HEK293 (cell line): ENCODE data around the gene CCDC136.

Experiments
- GFI1B ChIP-seq: fragments of 450-650 bp; formaldehyde crosslinking; IDR thresholded peaks from 2 replicates; pipeline ENCODE4 v1.5.1; 2016; ENCODE audit warnings: missing biosample characterization, missing genetic modification characterization
- GLIS2 ChIP-seq: fragments of 450-650 bp; formaldehyde crosslinking; IDR thresholded peaks from 2 replicates; pipeline ENCODE4 v1.5.1; 2016; ENCODE audit warnings: missing biosample characterization, missing genetic modification characterization
- KLF10 ChIP-seq: fragments of 450-650 bp; IDR thresholded peaks from 2 replicates; pipeline ENCODE4 v1.5.1; 2018; ENCODE audit warnings: missing biosample characterization, mild to moderate bottlenecking, missing genetic modification characterization
- KLF16 ChIP-seq: fragments of 450-650 bp; formaldehyde crosslinking; IDR thresholded peaks from 2 replicates; pipeline ENCODE4 v1.5.1; 2017; ENCODE audit warnings: missing biosample characterization, missing genetic modification characterization
- KLF17 ChIP-seq: fragments of 450-650 bp; formaldehyde crosslinking; IDR thresholded peaks from 2 replicates; pipeline ENCODE4 v1.5.1; 2016; ENCODE audit warnings: missing biosample characterization, missing genetic modification characterization
- KLF8 ChIP-seq: fragments of 450-650 bp; formaldehyde crosslinking; IDR thresholded peaks from 2 replicates; pipeline ENCODE4 v1.5.1; 2016; ENCODE audit warnings: missing biosample characterization, missing genetic modification characterization
- MYNN ChIP-seq: fragments of 450-650 bp; formaldehyde crosslinking; IDR thresholded peaks from 2 replicates; pipeline ENCODE4 v1.5.1; 2016; ENCODE audit warnings: missing biosample characterization, missing genetic modification characterization, borderline replicate concordance
- SP7 ChIP-seq: fragments of 450-650 bp; formaldehyde crosslinking; IDR thresholded peaks from 2 replicates; pipeline ENCODE4 v1.5.1; 2016; ENCODE audit warnings: missing biosample characterization, missing genetic modification characterization
- WT1 ChIP-seq: fragments of 450-650 bp; formaldehyde crosslinking; IDR thresholded peaks from 2 replicates; pipeline ENCODE4 v1.5.1; 2016; ENCODE audit warnings: missing biosample characterization, missing genetic modification characterization
- ZBTB6 ChIP-seq: fragments of 450-650 bp; formaldehyde crosslinking; IDR thresholded peaks from 2 replicates; pipeline ENCODE4 v1.5.1; 2017; ENCODE audit warnings: missing biosample characterization, missing genetic modification characterization
- ZEB2 ChIP-seq: fragments of 450-650 bp; formaldehyde crosslinking; IDR thresholded peaks from 2 replicates; pipeline ENCODE4 v1.5.1; 2016; ENCODE audit warnings: missing biosample characterization, missing genetic modification characterization
- ZFP37 ChIP-seq: fragments of 450-650 bp; formaldehyde crosslinking; IDR thresholded peaks from 2 replicates; pipeline ENCODE4 v1.5.1; 2016; ENCODE audit warnings: missing biosample characterization, missing genetic modification characterization
- ZNF10 ChIP-seq: fragments of 450-650 bp; formaldehyde crosslinking; IDR thresholded peaks from 2 replicates; pipeline ENCODE4 v1.5.1; 2017; ENCODE audit warnings: missing biosample characterization, missing genetic modification characterization
- ZNF112 ChIP-seq: fragments of 450-650 bp; formaldehyde crosslinking; IDR thresholded peaks from 2 replicates; pipeline ENCODE4 v1.5.0; 2017; ENCODE audit warnings: missing biosample characterization, missing genetic modification characterization
- ZNF132 ChIP-seq: fragments of 450-650 bp; formaldehyde crosslinking; IDR thresholded peaks from 2 replicates; pipeline ENCODE4 v1.5.1; 2017; ENCODE audit warnings: missing biosample characterization, missing genetic modification characterization, borderline replicate concordance
- ZNF138 ChIP-seq: fragments of 450-650 bp; formaldehyde crosslinking; IDR thresholded peaks from 2 replicates; pipeline ENCODE4 v1.5.1; 2016; ENCODE audit warnings: missing biosample characterization, missing genetic modification characterization, borderline replicate concordance
- ZNF140 ChIP-seq: fragments of 450-650 bp; formaldehyde crosslinking; IDR thresholded peaks from 2 replicates; pipeline ENCODE4 v1.5.1; 2016; ENCODE audit warnings: missing biosample characterization, missing genetic modification characterization
- ZNF148 ChIP-seq: fragments of 450-650 bp; formaldehyde crosslinking; IDR thresholded peaks from 2 replicates; pipeline ENCODE4 v1.5.0; 2017; ENCODE audit warnings: missing biosample characterization, missing genetic modification characterization, borderline replicate concordance
- ZNF155 ChIP-seq: fragments of 450-650 bp; formaldehyde crosslinking; IDR thresholded peaks from 2 replicates; pipeline ENCODE4 v1.5.1; 2016; ENCODE audit warnings: missing biosample characterization, missing genetic modification characterization
- ZNF19 ChIP-seq: fragments of 450-650 bp; formaldehyde crosslinking; IDR thresholded peaks from 2 replicates; pipeline ENCODE4; 2016; ENCODE audit warnings: missing biosample characterization, missing genetic modification characterization, low read depth
- ZNF2 ChIP-seq: fragments of 450-650 bp; formaldehyde crosslinking; IDR thresholded peaks from 2 replicates; pipeline ENCODE4 v1.5.1; 2016; ENCODE audit warnings: missing biosample characterization, missing genetic modification characterization
- ZNF292 ChIP-seq: fragments of 450-650 bp; formaldehyde crosslinking; IDR thresholded peaks from 2 replicates; pipeline ENCODE4 v1.5.1; 2016; ENCODE audit warnings: low read depth, missing biosample characterization, missing genetic modification characterization, borderline replicate concordance
- ZNF48 ChIP-seq: fragments of 450-650 bp; formaldehyde crosslinking; IDR thresholded peaks from 2 replicates; pipeline ENCODE4 v1.5.1; 2016; ENCODE audit warnings: missing biosample characterization, missing genetic modification characterization
- ZNF514 ChIP-seq: fragments of 450-650 bp; formaldehyde crosslinking; IDR thresholded peaks from 2 replicates; pipeline ENCODE4 v1.5.1; 2016; ENCODE audit warnings: missing biosample characterization, missing genetic modification characterization
- ZNF626 ChIP-seq: fragments of 450-650 bp; sonication (Bioruptor Pico); formaldehyde crosslinking; IDR thresholded peaks from 2 replicates; pipeline ENCODE4 v1.5.1; 2018; ENCODE audit warnings: missing biosample characterization, missing genetic modification characterization, inconsistent platforms
- ZNF654 ChIP-seq: fragments of 450-650 bp; formaldehyde crosslinking; IDR thresholded peaks from 2 replicates; pipeline ENCODE4 v1.5.1; 2016; ENCODE audit warnings: low read depth, missing biosample characterization, missing genetic modification characterization
- ZNF768 ChIP-seq: fragments of 450-650 bp; formaldehyde crosslinking; IDR thresholded peaks from 2 replicates; pipeline ENCODE4 v1.5.1; 2018; ENCODE audit warnings: missing biosample characterization, mild to moderate bottlenecking, missing genetic modification characterization
- ZNF776 ChIP-seq: fragments of 450-650 bp; formaldehyde crosslinking; IDR thresholded peaks from 2 replicates; pipeline ENCODE4 v1.5.0; 2017; ENCODE audit warnings: missing biosample characterization, missing genetic modification characterization, borderline replicate concordance
- ZNF843 ChIP-seq: fragments of 450-650 bp; formaldehyde crosslinking; IDR thresholded peaks from 2 replicates; pipeline ENCODE4 v1.5.1; 2016; ENCODE audit warnings: missing biosample characterization, missing genetic modification characterization
- ZSCAN18 ChIP-seq: fragments of 450-650 bp; formaldehyde crosslinking; IDR thresholded peaks from 2 replicates; pipeline ENCODE4 v1.5.1; 2016; ENCODE audit warnings: missing biosample characterization, missing genetic modification characterization
- TF ChIP-seq, protein P1 (sequence below): fragments of 450-650 bp; formaldehyde crosslinking; IDR thresholded peaks from 2 replicates; pipeline ENCODE4 v1.5.1; 2016; ENCODE audit warnings: missing biosample characterization, missing genetic modification characterization

The CCDC136 gene

DNA sequence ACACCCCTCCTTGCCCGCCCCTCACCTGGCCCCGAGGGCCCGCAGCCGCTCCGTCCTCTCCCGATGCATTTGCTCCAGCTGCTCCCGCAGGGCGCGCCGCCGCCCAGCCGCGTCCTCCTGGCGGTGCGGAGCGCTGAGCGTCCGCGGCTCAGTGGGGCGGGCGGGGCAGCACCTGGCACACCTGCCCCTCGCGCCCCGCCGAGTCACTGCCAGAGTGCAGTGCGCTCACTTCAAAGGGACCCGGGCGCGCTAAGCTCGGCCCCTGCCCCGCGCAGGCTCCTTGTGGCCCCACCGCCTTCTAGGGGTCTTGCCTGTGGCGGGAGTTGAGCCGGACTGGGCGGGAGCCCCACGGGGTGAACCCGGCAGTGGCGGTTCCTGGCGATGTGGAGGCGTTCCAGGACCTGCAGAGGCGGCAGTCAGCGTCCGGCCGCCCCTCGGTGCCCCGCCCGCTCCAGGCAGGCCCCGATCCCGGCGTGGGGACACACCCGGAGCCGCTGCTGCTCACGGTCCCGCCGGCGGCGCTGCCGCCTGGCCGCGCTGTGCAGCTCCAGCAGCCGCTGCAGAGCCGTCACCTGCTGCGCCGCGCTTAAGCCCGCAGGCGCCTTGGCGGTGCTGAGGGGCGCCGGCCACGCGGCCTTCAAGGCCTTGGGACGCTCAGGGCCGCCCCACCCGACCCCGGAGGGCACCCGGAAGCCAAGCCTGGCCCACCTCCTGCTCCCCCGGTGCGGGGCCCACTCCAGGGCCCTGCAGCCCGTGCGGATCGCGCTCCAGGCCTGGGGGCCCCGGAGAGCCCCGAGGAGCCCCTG, 77.6 kb downstream of the CCDC136 start (continued):
- TF ChIP-seq, protein P1, sequence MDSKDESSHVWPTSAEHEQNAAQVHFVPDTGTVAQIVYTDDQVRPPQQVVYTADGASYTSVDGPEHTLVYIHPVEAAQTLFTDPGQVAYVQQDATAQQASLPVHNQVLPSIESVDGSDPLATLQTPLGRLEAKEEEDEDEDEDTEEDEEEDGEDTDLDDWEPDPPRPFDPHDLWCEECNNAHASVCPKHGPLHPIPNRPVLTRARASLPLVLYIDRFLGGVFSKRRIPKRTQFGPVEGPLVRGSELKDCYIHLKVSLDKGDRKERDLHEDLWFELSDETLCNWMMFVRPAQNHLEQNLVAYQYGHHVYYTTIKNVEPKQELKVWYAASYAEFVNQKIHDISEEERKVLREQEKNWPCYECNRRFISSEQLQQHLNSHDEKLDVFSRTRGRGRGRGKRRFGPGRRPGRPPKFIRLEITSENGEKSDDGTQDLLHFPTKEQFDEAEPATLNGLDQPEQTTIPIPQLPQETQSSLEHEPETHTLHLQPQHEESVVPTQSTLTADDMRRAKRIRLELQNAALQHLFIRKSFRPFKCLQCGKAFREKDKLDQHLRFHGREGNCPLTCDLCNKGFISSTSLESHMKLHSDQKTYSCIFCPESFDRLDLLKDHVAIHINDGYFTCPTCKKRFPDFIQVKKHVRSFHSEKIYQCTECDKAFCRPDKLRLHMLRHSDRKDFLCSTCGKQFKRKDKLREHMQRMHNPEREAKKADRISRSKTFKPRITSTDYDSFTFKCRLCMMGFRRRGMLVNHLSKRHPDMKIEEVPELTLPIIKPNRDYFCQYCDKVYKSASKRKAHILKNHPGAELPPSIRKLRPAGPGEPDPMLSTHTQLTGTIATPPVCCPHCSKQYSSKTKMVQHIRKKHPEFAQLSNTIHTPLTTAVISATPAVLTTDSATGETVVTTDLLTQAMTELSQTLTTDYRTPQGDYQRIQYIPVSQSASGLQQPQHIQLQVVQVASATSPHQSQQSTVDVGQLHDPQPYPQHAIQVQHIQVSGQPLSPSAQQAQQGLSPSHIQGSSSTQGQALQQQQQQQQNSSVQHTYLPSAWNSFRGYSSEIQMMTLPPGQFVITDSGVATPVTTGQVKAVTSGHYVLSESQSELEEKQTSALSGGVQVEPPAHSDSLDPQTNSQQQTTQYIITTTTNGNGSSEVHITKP (tag by site-specific recombination): no peak
- TF ChIP-seq ZNF140 (tag by site-specific recombination) (no peak), ZFP37 (tag by site-specific recombination) (no peak), GFI1B (no peak), KLF10 (no peak), ZNF132 (no peak), SP7 (0 out of 2 replicates have a peak, but pooled peaks have one; percentile 27), KLF17 (tag by site-specific recombination) (peak; percentile 80; the same call in 1 of the 2 replicates), ZSCAN18 (tag by site-specific recombination) (no peak), ZBTB6 (tag by site-specific recombination) (peak; percentile 83; the same call in 1 of the 2 replicates), ZEB2 (tag by site-specific recombination) (0 out of 2 replicates have a peak, but pooled peaks have one; percentile 29), ZNF776 (no peak), ZNF48 (tag by site-specific recombination) (no peak), WT1 (tag by site-specific recombination) (no peak), ZNF138 (no peak), ZNF654 (no peak), ZNF2 (0 out of 2 replicates have a peak, but pooled peaks have one; percentile 29), KLF16 (tag by site-specific recombination) (0 out of 2 replicates have a peak, but pooled peaks have one; percentile 37), GLIS2 (tag by site-specific recombination) (peak; percentile 89), ZNF292 (tag by site-specific recombination) (no peak), ZNF112 (no peak), ZNF19 (tag by site-specific recombination) (no peak), KLF8 (tag by site-specific recombination) (peak; percentile 79), ZNF148 (tag by site-specific recombination) (no peak), ZNF843 (tag by site-specific recombination) (no peak), ZNF155 (tag by site-specific recombination) (no peak), ZNF626 (tag by site-specific recombination) (no peak), ZNF768 (tag by site-specific recombination) (no peak), MYNN (tag by site-specific recombination) (no peak), ZNF514 (no peak), ZNF10 (tag by site-specific recombination) (peak; percentile 91; the same call in 1 of the 2 replicates)
